H1 (cell line): ENCODE measurements around the gene VPS11. TPM values are rescaled to one million over a fixed set of nuclear protein-coding genes. Genes with fewer than 3 reads are reported as not detected.

ENCODE experiments used
- CHD7 ChIP-seq: fragments of 300-600 bp; sonication (generic); IDR thresholded peaks from 2 replicates; pipeline ENCODE4 v1.7.1; 2012; ENCODE audit warnings: low read length, moderate library complexity, mild to moderate bottlenecking, inconsistent platforms; ENCODE audit not compliant: insufficient replicate concordance
- HDAC6 ChIP-seq: IDR thresholded peaks from one replicate; pipeline ENCODE4 v1.7.1; 2012; ENCODE audit warnings: low read depth, mild to moderate bottlenecking, inconsistent platforms, low read length, moderate library complexity
- JUN ChIP-seq: IDR thresholded peaks from 2 replicates; pipeline ENCODE4 v1.6.1; 2011; ENCODE audit warnings: low read depth, mild to moderate bottlenecking, improper control_type of control experiment, low read length
- JUND ChIP-seq: IDR thresholded peaks from 2 replicates; pipeline ENCODE4 v1.6.1; 2011; ENCODE audit warnings: mild to moderate bottlenecking, improper control_type of control experiment, low read length
- KDM4A ChIP-seq: IDR thresholded peaks from one replicate; pipeline ENCODE4 v1.7.1; 2012; ENCODE audit warnings: low read depth, mild to moderate bottlenecking, moderate library complexity, low read length, inconsistent platforms; ENCODE audit not compliant: severe bottlenecking
- SIX5 ChIP-seq: IDR thresholded peaks from 2 replicates; pipeline ENCODE4 v1.6.1; 2011; ENCODE audit warnings: mild to moderate bottlenecking, low read depth, low read length
- SP1 ChIP-seq: IDR thresholded peaks from 2 replicates; pipeline ENCODE4 v1.6.1; 2011; ENCODE audit warnings: low read depth, low read length
- TAF7 ChIP-seq: optimal IDR thresholded peaks from 2 replicates; pipeline ENCODE3; 2011; ENCODE audit warnings: low read depth, mild to moderate bottlenecking, inconsistent platforms, low read length, moderate library complexity, borderline replicate concordance
- TEAD4 ChIP-seq: IDR thresholded peaks from 2 replicates; pipeline ENCODE4 v1.6.1; 2012; ENCODE audit warnings: low read depth, low read length, inconsistent platforms, mixed read lengths
- USF2 ChIP-seq: IDR thresholded peaks from 2 replicates; pipeline ENCODE4 v1.6.1; 2011; ENCODE audit warnings: low read length, improper control_type of control experiment
- polyA plus RNA-seq, 7 experiments: library from polyadenylated mRNA; depleted of rRNA in 3 of 7; stranded (reverse) in 5 of 7; unstranded in 2 of 7; fragments of >200 nt in 5 of 7; fragments of 200-250 nt in 2 of 7; gene quantifications; 1 replicate in 5 of 7; 2 replicates in 1 of 7; 4 replicates in 1 of 7; pipeline versions ENCODE4 v1.2.1 to v1.2.3, GENCODE V29; 2011 to 2013; ENCODE audit warnings: missing spikeins in 2 of 7, mixed read lengths in 2 of 7
- total RNA-seq: library from RNA; stranded (reverse); fragmentation: NEBNext Ultra II Directional; extraction: Animal tissue kit (Norgen Biotek cat#: 25700); gene quantifications from 2 replicates; pipeline ENCODE4 v1.2.1, GENCODE V29; 2021

Gene VPS11
- total and polyA plus RNA-seq, 2 of the 8 experiments (the other 6 are each of a cell fraction or from before 2014, with no cell fraction given): 13.1 to 15.5 TPM

GRCh38 chr11:119118946-119119345 is 51.3 kb downstream of the VPS11 start (continued):
- TF ChIP-seq CHD7: no peak
- TF ChIP-seq HDAC6: no peak
- TF ChIP-seq KDM4A: no peak
- TF ChIP-seq JUND: no peak
- TF ChIP-seq SIX5: no peak
- TF ChIP-seq JUN: no peak
- TF ChIP-seq USF2: no peak
- no peak for TF ChIP-seq TEAD4
- TF ChIP-seq SP1: no peak
- TF ChIP-seq TAF7: no peak
